GM12891 (cell line): ENCODE measurements around the gene ALPK3.

ENCODE experiments used
- DNase-seq: peaks from one replicate; pipeline ENCODE4 v3.0.0; 2011; ENCODE audit warnings: low spot score; ENCODE audit not compliant: insufficient read length
- FAIRE-seq: peaks from 2 replicates; lab custom pipeline; 2011; peaks lifted over from hg19 to GRCh38; lab: Jason Lieb, UNC
- PAX5 ChIP-seq: IDR thresholded peaks from 2 replicates; pipeline ENCODE4 v1.6.1; 2011; ENCODE audit warnings: low read length, moderate library complexity, mild to moderate bottlenecking; ENCODE audit not compliant: insufficient read depth, severe bottlenecking
- POLR2A ChIP-seq: IDR thresholded peaks from 2 replicates; pipeline ENCODE4 v1.6.1; 2011; ENCODE audit warnings: low read depth, low read length, control low read depth
- POLR2AphosphoS5 ChIP-seq: IDR thresholded peaks from 2 replicates; pipeline ENCODE4 v1.6.1; 2011; ENCODE audit warnings: low read depth, low read length, control low read depth
- POU2F2 ChIP-seq: IDR thresholded peaks from 2 replicates; pipeline ENCODE4 v1.6.1; 2011; ENCODE audit warnings: low read depth, mild to moderate bottlenecking, control low read depth, low read length, moderate library complexity
- SPI1 ChIP-seq: IDR thresholded peaks from 2 replicates; pipeline ENCODE4 v1.6.1; 2011; ENCODE audit warnings: low read depth, low read length, control low read depth
- TAF1 ChIP-seq: IDR thresholded peaks from 2 replicates; pipeline ENCODE4 v1.6.1; 2011; ENCODE audit warnings: low read depth, low read length, control low read depth

ALPK3 gene

DNA sequence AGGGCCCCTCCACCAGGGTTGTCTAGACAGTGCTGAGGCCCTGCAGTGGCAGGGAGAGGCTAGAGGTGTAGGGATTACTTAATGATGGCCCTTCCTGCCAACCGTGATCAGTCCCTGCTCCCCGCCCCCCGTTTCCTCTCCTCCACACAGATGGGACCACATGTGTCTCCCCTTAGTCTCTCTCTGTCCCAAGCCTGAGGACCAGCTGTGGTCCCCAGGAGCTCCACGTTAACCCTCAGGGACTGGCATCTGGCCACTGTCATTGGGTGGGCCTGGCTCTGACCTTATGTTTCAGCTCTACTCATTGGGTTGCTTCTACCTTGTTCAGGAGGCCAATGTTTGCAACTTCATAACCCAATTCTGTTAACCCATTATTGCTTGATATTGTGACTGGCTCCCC, 6.0 kb upstream of the ALPK3 start:
- FAIRE-seq = no peak
- DNase-seq = no peak
- TF ChIP-seq POU2F2 (no peak), PAX5 (no peak), TAF1 (no peak), SPI1 (no peak), POLR2AphosphoS5 (no peak)

DNA sequence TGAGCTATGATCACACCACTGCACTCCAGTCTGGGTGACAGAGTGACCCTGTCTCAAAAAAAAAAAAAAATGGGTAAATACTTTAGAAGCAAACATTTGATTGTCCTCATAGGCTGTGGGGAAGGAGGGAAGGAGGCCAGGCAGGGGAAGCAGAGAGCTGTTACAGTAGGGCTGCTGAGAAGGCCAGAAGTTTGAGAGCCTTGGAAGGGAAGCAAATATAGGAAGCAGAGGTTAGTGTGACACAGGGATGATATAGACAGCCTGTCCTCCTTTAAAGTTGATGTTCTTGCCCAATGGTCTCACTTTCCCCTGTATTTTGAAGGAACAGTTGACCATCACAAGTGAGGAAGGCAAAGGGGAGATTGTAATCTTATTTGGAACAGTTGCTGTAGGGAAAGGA, 5.3 kb upstream of the ALPK3 start:
- FAIRE-seq = no peak
- no peak for DNase-seq
- TF ChIP-seq POLR2AphosphoS5 (no peak), PAX5 (no peak), POU2F2 (no peak), SPI1 (no peak), TAF1 (no peak), POLR2A (no peak)

DNA sequence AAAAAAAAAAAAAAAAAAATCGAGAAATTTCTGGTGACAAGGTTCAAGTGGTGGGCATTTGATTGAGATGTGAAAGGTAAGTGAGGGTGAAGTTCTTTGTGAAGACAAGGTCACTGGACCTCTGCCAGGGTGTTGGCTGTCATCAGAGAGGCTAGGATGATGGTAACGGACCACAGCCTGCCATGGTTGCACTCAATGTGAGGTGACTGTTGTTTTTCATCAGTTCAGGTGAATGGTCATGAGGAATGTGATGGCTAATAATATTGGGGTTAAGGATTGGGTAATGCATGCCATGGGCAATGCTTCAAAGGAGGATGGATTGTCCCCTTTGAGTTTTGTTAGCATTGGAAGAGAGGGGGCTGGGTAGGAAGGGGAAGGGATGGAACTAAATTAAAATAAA, 4.3 kb upstream of the ALPK3 start:
- TF ChIP-seq POU2F2 = no peak
- no peak for TF ChIP-seq POLR2AphosphoS5
- no peak for TF ChIP-seq TAF1
- no peak for TF ChIP-seq POLR2A
- TF ChIP-seq PAX5 = no peak
- TF ChIP-seq SPI1 = no peak
- FAIRE-seq = peak; percentile 23
- DNase-seq = no peak

DNA sequence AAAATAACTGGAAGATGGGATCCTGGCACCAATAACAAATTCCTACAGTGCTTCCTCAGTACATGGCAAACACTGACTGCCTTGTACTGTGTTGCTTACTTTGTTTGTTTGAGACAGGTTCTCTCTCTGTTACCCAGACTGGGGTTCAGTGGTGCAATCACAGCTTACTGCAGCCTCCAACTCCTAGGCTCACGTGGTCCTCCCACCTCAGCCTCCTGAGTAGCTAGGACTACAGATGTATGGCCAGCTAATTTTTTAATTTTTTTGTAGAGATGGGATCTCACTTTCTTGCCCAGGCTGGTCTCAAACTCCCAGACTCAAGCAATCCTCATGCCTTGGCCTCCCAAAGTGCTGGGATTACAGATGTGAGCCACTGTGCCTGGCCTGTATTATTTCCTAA, 3.7 kb upstream of the ALPK3 start:
- no peak for TF ChIP-seq POLR2AphosphoS5
- no peak for TF ChIP-seq PAX5
- no peak for TF ChIP-seq POLR2A
- TF ChIP-seq SPI1 = no peak
- no peak for TF ChIP-seq POU2F2
- TF ChIP-seq TAF1 = no peak
- no peak for FAIRE-seq

DNA sequence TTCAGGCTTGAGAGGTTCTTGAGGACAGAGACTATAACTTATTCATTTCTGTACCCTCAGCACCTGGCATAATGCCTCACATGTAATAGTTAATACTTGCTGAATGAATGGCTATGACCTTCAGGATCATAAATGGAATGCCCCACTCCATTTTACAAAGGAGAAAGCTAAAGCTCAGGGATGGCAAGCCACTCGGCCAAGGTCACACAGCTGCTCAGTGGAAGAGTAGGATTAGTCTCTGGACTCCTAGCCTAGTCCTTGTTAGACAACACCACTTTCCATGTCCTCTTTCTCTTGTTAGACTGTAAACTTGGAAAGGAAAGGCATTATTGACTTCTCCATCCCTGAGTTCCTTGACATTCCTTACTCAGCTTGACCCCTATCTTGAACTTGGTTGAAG, 3.2 kb upstream of the ALPK3 start:
- FAIRE-seq (no peak), DNase-seq (no peak)
- TF ChIP-seq POLR2AphosphoS5 (no peak), POLR2A (no peak), POU2F2 (no peak), SPI1 (no peak)

More for the DNA sequence above, 3.7 kb upstream of the ALPK3 start:
- no peak for DNase-seq

DNA sequence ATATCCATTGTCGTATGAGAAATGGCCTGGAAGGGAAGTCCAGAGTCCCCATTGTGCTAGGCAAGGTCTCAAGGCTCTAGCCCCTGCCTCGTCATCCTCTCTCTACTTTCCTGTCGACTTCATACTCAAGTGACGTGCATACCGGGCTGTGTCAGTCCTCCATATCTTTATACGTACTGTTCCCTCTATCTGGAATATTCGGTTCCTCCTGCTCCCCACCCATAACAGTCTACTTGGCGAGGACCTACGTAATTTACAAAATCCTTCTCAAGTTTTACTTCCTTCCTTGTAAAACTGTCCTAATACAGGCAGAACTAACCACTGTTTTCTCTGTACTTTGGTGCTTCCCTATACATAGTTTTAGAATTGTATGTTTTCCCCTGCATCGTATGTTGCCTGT, 2.2 kb upstream of the ALPK3 start:
- DNase-seq (no peak), FAIRE-seq (no peak)
- TF ChIP-seq PAX5 (no peak), POLR2A (no peak), SPI1 (no peak), POU2F2 (no peak), POLR2AphosphoS5 (no peak), TAF1 (no peak)

DNA sequence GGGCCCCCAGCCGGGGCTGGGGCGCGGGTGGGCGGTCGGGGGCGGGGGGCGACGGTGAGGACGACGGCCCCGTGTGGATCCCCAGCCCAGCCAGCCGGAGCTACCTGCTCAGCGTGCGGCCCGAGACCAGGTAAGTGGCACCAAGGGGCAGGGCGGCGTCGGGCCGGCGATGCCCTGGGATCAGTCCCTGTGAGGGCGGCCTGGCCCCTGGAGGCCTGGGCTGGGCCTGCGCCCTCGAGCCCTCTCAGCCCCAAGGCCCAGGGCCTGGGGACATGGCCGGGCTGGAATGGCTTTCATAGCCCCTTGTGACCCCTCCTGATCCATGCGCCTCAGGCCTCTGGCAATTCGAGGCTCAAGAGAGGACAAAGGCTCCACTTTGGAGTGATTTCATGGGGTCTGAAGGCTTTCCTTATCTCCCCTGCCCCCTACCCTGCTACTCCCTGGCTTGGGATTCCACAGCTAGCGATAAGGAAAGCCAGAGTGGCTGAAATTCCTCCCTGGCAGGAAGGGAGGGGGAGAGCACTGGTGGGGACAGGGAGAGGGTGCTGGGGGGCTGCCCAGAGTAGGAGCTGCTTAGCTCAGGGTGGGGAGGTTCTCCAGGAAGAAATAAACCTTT, 418 bp downstream of the ALPK3 start:
- DNase-seq (no peak), FAIRE-seq (no peak)
- TF ChIP-seq POLR2A (no peak), TAF1 (no peak), PAX5 (no peak), POU2F2 (no peak), POLR2AphosphoS5 (no peak), SPI1 (no peak)

DNA sequence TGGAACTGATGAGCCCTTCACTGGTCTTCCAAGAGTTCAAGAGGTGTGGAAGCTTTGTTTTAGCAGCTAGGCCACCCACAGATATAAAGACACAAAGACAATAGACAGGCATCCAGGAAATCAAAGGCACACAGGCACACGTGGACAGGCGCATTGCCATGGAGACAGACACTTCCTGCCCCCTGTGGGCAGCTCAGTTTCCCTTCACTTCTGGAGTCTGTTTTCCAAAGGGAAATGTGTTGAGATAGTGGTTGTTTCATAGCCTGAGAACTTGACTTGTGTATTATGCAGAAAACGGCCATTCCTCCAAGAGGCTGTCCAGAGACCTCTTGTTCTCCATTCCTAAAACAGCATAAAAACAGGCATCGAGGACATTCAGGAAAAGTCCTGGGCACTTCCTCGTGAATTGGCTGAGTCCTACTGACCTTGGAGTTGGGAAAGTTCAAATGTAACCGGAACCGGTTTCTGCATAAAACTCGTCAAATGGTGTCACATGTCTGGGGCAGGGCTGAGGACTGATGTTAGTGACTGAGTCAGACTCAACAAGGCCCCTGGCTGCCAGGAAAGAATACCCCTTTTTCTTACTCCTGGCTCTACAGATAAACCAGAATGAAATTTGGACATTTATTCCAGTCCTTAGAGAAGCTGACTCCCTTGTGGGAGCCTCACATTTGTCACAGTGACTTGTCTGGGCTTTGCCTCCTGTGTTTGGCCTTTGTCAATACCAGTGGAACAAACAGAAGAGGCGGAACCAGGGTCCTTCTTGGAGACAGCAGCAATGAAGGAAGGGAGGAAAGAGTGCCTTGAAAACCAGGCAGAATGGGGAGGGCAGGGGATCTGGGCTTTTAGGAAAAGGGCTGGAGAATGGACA, 1.3 kb downstream of the ALPK3 start:
- FAIRE-seq = no peak
- TF ChIP-seq TAF1 = no peak

DNA sequence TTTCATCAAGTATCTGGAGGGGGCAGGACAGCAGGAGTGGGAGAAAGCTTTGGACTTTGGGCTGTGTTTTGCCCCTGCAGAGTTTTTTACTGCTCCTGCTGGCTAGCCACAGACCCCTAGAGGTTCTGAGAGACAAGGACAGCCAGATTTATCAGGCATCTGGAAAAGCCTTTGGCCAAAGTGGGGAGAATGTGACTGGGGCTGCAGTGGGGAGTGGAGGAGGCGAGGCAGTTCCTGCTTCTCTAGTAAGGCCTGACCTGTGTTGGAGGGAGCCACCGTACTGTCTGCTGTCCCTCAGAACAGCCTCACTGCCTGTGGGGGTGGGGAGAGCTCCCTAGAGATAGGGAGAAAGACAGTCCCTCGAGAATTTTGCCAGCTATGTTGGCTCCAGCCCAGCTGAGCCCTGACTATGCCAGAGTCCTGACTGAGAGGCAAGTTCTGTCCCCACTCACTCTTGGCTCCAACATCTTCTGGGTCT, 2.2 kb downstream of the ALPK3 start:
- DNase-seq (no peak), FAIRE-seq (no peak)
- TF ChIP-seq POLR2AphosphoS5 = no peak

More for the DNA sequence above, 1.3 kb downstream of the ALPK3 start:
- DNase-seq = no peak

DNA sequence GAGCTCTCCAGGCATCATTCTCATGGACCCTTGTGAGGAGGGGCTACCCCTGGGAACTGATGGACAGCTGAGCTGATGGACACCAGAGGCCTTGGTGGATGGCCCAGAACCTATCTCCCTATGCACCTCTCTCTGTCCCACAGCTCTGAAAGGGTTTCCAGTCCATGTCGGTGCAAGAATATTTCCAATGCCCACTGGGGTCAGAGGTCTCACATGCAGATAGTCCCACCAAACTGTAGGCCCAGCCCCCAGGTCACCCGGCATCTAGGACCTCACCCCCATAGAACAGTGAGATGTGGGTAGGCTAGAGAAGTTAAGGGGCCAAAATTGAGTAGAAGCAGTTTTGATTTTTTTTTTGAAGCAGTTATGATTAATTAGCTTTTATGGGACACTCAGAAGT, 2.6 kb downstream of the ALPK3 start:
- no peak for TF ChIP-seq POLR2A
- TF ChIP-seq POLR2AphosphoS5 = no peak
- no peak for TF ChIP-seq POU2F2
- TF ChIP-seq SPI1 = no peak
- TF ChIP-seq TAF1 = no peak
- TF ChIP-seq PAX5 = no peak
- FAIRE-seq (no peak), DNase-seq (no peak)
